ENCODE results near the gene CNOT4.
"Not testable (repeated sequence)": the region's sequence is repeated elsewhere in the genome, so short reads cannot be mapped to it uniquely, and the experiment has no call there.

Gene CNOT4

DNA sequence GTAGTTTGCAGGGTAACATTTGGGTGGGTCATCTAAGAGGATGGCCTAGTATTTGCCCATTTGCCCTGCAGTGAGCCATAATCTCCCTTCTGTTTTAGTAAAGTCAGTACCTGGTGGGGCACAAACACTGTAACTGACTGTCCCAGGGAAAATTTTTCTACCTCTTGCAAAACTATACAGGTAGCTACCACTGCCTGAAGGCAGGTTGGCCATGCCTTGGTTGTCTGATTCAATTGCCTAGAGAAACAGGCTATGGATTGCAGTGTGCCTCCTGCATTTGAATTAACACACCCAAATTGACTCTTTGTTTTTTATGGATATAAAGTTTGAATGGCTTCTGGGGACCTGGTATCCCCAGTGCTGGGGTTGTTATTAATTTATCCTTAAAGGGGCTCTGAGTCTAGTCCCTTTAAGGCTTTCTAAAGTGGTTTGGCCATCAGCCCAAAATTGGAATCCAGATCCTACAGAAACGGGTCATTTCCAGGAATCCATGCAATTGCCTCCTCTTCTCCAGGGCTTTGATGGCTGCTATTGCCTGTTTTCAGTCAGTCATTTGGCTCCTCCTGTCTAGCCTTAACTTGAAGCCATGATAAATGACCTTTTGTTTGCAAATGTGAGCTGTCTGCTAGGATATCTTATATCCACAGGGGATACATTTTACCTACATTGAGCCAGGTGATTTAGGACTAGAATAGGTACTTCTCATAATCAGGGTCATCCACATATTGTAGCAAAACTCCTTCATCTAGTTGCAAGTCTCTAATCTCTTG is 187.1 kb downstream of the CNOT4 start:
- DNase-seq (ENCODE audit: low read depth), result no peak

DNA sequence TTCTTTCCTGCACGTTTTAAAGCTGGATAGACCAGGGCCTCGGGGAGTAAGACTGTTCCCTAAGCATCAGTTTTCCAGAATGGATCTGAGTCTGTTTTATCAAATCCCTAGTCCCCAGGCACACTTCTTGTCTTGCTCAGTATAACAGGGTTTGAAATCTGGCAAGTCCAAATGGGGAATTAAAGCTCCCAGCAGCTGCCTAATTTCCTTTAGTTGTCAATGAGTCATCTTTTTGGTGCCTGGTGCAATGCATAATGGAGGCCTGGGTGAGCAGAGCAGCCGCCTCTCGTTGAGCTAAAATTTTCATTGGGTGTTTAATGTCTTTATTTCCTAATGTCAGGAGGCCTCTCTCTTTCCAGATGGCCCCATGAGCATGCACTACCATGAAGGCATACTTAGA is 188.3 kb downstream of the CNOT4 start:
- DNase-seq (ENCODE audit: low read depth), result no peak

DNA sequence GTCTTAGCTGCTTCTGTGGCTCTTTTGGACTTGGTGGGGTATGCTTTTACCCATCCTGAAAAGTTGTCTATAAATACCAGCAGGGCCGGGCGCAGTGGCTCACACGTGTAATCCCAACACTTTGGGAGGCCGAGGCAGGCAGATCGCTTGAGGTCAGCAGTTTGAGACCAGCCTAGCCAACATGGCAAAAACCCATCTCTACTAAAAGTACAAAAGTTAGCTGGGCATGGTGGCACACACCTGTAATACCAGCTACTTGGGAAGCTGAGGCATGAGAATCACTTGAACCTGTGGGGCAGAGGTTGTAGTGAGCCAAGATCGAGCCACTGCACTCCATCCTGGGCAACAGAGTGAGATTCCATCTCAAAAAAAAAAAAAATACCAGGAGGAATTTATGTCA is 188.9 kb downstream of the CNOT4 start:
- DNase-seq (ENCODE audit: low read depth), result not testable (repeated sequence)

DNA sequence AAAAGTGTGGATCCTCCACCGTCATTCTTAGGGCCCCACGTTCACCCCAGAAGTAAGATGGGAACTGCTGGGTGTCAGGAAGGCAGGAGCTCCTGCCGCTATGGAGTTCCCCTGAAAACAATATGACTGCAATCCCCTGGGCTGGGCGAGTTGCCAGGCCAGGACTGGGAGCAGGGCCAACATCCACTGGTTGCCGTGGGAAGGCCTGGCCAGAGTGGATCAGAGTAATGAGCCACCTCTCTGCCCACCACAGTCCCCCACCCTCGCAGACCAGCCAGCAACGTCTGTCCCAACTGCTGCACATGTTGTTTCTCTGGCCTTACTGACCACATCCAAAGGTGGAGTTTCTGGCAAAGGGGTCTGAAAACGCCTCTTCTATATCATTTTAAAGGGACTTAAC is 189.6 kb downstream of the CNOT4 start:
- DNase-seq (ENCODE audit: low read depth), result no peak

DNA sequence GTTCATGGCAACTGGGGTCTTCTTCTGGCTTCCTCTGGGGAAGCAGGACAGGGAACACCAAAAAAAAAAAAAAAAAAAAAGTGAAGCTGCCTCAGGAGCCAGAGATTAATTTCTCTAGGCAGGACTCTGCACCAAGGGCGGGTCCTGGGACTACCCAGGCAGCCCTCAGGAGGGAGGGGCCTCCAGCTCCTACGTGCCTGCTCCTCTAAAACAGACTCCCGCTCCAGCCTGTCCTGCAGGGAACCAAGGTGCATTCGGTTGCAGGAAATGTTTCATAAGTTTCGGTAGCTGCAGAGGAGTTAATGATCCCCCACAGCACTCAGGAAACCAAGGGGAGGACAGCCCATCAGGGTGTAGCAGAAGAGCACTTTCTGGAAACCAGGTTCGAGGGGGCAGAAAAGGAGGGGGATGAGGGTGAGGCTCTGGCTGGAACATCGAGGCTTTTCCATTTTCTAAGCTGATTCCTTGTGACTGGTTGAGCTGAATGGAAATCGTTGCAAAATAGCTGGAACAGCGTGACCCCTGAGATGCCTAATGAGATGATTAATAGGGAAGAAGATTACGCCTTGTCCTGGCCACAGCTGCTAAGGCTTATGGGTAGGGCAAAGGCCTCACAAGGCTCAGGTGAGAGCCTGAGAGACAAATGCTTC is 192.1 kb downstream of the CNOT4 start:
- DNase-seq (ENCODE audit: low read depth), result no peak

DNA sequence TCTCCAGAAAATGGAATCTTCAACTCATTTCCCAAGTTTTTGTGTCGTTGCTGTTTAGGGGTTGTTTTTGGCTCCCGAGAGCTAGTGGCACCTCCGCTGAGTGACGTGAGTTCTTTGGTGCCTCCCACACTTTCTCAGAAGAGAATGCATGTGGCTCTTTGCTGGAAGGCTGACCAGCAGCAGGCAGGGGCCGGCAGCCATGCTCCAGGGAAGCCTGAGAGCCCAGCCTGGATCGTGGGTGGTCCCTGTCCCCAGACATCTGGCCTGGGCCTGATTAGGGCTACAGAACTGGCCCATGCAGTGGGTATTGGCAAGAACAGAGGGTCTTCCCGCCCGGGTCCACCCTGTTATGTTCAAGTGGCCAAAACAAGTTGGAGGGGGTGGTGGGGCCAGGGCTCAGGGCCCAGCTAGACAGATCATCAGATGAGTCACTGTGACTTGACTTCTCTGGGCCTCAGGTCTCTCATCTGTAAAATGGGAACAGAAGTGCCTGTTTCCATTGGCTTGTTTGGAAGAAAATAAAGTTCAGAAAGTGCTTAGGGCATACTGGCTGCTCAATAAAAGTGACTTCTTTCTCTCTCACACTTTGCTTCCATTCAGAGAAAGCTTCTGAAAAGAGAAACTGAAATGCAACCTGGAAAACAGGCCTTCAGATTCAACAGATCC is 193.1 kb downstream of the CNOT4 start:
- DNase-seq (ENCODE audit: low read depth), result no peak

DNA sequence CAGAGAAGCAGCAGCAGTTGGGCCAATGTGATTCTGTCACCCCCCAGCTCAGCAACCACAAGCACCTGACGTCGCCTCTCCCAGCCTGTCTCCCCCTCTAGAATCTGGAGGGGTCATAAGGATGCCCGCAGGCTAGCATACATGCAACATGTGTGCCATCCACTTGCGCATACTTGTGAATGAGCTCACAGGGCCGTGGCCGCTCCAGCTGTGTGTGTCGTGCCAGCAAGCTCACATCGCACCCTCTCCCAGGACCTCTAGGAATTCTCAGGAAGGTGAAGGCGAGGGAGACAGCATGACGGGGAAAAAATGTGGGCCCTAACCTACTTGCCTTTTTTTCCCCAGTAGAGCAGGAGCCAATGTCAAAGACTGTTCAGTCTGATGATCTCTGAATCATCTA is 195.9 kb downstream of the CNOT4 start:
- no peak for DNase-seq (ENCODE audit: low read depth)

Measured in activated T-cell treated with anti-CD3 and anti-CD28 coated beads for 48 hours (primary cell).